ENCODE measurements around the gene SESN1. TPM values are rescaled to one million over a fixed set of nuclear protein-coding genes. Genes with fewer than 3 reads are reported as not detected.

The SESN1 gene
- total RNA-seq, 2 experiments from 2014 or later = 10.8 to 13.8 TPM

DNA sequence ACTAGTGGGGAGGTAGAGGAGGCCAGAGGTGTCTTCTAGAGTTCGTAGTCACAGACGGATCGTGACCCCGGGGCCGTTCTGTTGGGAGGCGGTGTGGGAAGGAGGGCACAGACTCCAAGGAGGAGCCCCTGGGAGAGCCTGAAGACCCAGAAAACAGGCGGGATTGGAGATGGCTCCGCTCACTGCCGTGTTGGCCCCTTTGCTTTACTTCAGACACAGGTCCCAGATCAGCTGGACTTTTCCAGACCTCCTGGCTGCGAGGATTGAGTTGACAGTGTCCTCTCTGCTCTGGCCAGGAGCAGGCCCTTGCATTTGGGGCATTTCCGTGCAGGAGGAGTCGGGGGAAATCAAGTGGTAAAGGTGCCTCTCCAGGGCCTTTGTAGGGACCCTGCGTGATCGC is 133.6 kb downstream of the SESN1 start:
- Histone ChIP-seq H3K4me2 (ENCODE audit: low read length) (no peak overlapping the region), H3K27ac (ENCODE audit: low read depth, low read length, poor library complexity, severe bottlenecking) (no peak overlapping the region), H4K20me1 (ENCODE audit: insufficient read depth, low read length) (no peaks in the 10 kb centered on the region), H3K4me3 (ENCODE audit: low read depth, low read length, poor library complexity, severe bottlenecking) (no peak overlapping the region), H3K36me3 (ENCODE audit: insufficient read depth, low read length) (no peaks in the 10 kb centered on the region), H2AFZ (ENCODE audit: low read length) (no peak overlapping the region), H3K9me2 (ENCODE audit: insufficient read depth, low read length) (no peaks in the 10 kb centered on the region), H3K79me2 (ENCODE audit: insufficient read depth, low read depth, low read length) (no peaks in the 10 kb centered on the region), H3K9me3 (ENCODE audit: low read length) (no peaks in the 10 kb centered on the region), H3K4me1 (ENCODE audit: insufficient read depth, low read length, poor library complexity, severe bottlenecking) (peaks cover 8% of the 10 kb centered on the region)
- BruUV-seq (replicated peaks) = no TSS peak
- POLR2A ChIA-PET = no interaction called here
- intact Hi-C loops (cut with micrococcal nuclease; ENCODE audit: unreplicated experiment) = no loop called here
- CTCF ChIA-PET (ENCODE audit: unreplicated experiment) = no interaction called here
- no peak for DNase-seq (ENCODE audit: low spot score)
- TF ChIP-seq, protein P1, sequence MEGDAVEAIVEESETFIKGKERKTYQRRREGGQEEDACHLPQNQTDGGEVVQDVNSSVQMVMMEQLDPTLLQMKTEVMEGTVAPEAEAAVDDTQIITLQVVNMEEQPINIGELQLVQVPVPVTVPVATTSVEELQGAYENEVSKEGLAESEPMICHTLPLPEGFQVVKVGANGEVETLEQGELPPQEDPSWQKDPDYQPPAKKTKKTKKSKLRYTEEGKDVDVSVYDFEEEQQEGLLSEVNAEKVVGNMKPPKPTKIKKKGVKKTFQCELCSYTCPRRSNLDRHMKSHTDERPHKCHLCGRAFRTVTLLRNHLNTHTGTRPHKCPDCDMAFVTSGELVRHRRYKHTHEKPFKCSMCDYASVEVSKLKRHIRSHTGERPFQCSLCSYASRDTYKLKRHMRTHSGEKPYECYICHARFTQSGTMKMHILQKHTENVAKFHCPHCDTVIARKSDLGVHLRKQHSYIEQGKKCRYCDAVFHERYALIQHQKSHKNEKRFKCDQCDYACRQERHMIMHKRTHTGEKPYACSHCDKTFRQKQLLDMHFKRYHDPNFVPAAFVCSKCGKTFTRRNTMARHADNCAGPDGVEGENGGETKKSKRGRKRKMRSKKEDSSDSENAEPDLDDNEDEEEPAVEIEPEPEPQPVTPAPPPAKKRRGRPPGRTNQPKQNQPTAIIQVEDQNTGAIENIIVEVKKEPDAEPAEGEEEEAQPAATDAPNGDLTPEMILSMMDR (conservative IDR thresholded peaks at IDR 0.05; ENCODE audit: low read length) = no peak
- TF ChIP-seq EZH2phosphoT487 (IDR thresholded peaks at IDR 0.05; ENCODE audit: borderline replicate concordance, low read depth, low read length) = no peak

DNA sequence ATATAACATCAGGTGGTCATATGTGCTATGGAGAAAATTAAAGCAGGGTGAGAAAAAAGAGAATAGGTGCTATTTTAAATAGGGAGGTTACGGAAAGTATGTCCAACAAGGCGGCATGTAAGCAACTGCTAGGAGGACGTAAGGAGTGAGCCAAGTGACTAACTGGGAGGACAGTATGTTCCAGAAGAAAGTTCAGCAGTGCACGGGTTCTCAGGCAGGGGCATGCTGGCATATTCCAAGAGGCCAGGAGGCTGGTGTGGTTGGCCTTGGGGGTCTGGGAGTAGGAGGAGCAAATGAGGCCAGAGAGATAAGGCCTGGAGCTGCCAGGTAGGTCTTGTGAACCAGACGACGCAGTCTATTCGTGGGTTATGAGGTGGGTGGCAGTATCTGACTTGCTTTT is 134.0 kb downstream of the SESN1 start:
- CTCF ChIA-PET (ENCODE audit: unreplicated experiment) = no interaction called here
- H3K9me3 ChIP-seq (ENCODE audit: low read length) = no peaks in the 10 kb centered on the region
- no TSS peak for BruUV-seq (replicated peaks)
- H4K20me1 ChIP-seq (ENCODE audit: insufficient read depth, low read length) = no peaks in the 10 kb centered on the region
- POLR2A ChIA-PET = no interaction called here
- DNase-seq (ENCODE audit: low spot score) = no peak
- H3K79me2 ChIP-seq (ENCODE audit: insufficient read depth, low read depth, low read length) = no peaks in the 10 kb centered on the region
- H3K36me3 ChIP-seq (ENCODE audit: insufficient read depth, low read length) = no peaks in the 10 kb centered on the region
- H2AFZ ChIP-seq (ENCODE audit: low read length) = no peak overlapping the region
- H3K9me2 ChIP-seq (ENCODE audit: insufficient read depth, low read length) = no peaks in the 10 kb centered on the region
- no peak overlapping the region for H3K27ac ChIP-seq (ENCODE audit: low read depth, low read length, poor library complexity, severe bottlenecking)
- TF ChIP-seq, protein P1 (conservative IDR thresholded peaks at IDR 0.05; ENCODE audit: low read length) = no peak
- no peak for TF ChIP-seq EZH2phosphoT487 (IDR thresholded peaks at IDR 0.05; ENCODE audit: borderline replicate concordance, low read depth, low read length)
- no peak overlapping the region for H3K4me2 ChIP-seq (ENCODE audit: low read length)
- H3K4me1 ChIP-seq (ENCODE audit: insufficient read depth, low read length, poor library complexity, severe bottlenecking) = peaks cover 8% of the 10 kb centered on the region
- H3K4me3 ChIP-seq (ENCODE audit: low read depth, low read length, poor library complexity, severe bottlenecking) = no peak overlapping the region
- intact Hi-C loops (cut with micrococcal nuclease; ENCODE audit: unreplicated experiment) = no loop called here

DNA sequence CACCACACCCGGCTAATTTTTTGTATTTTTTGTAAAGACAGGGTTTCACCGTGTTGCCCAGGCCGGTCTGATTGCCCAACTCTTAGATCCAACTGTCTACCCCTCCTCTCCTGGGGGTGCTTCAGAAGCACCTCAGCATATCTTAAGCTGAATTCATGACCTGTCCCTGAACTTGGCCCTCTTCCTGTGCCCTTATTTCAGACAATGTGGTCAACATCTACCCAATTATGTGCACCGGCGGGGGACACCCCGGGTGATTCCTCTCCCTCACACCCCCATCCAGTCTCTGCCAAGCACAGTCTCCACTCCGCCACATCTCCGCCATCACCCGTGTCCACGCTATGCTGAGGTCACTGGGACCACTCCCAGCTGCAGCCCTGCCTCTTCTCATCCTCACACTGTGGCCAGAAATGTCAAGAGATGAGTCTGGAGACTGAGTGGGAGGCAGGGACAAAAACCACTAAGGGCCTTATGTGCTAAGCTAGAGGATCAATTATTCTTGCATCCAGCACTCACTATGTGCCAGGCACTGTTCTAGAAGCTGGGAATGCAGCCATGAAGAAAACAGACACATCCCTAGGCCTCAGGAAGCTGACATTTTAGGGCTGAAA is 134.6 kb downstream of the SESN1 start:
- Histone ChIP-seq H3K9me3 (ENCODE audit: low read length) (no peaks in the 10 kb centered on the region), H3K4me1 (ENCODE audit: insufficient read depth, low read length, poor library complexity, severe bottlenecking) (peaks cover 8% of the 10 kb centered on the region), H3K4me2 (ENCODE audit: low read length) (no peak overlapping the region), H3K9me2 (ENCODE audit: insufficient read depth, low read length) (no peaks in the 10 kb centered on the region), H2AFZ (ENCODE audit: low read length) (no peak overlapping the region), H3K36me3 (ENCODE audit: insufficient read depth, low read length) (no peaks in the 10 kb centered on the region), H3K79me2 (ENCODE audit: insufficient read depth, low read depth, low read length) (no peaks in the 10 kb centered on the region), H3K4me3 (ENCODE audit: low read depth, low read length, poor library complexity, severe bottlenecking) (no peak overlapping the region), H4K20me1 (ENCODE audit: insufficient read depth, low read length) (no peaks in the 10 kb centered on the region), H3K27ac (ENCODE audit: low read depth, low read length, poor library complexity, severe bottlenecking) (no peak overlapping the region)
- CTCF ChIA-PET (ENCODE audit: unreplicated experiment) = no interaction called here
- BruUV-seq (replicated peaks) = no TSS peak
- TF ChIP-seq EZH2phosphoT487 (IDR thresholded peaks at IDR 0.05; ENCODE audit: borderline replicate concordance, low read depth, low read length) = no peak
- TF ChIP-seq, protein P1 (conservative IDR thresholded peaks at IDR 0.05; ENCODE audit: low read length) = no peak
- intact Hi-C loops (cut with micrococcal nuclease; ENCODE audit: unreplicated experiment) = no loop called here
- DNase-seq (ENCODE audit: low spot score) = no peak
- POLR2A ChIA-PET = no interaction called here

All from OCI-LY7 (cell line).